GM12891 (cell line): ENCODE data around the gene OR8U1.

Source experiments
- DNase-seq: peaks from one replicate; pipeline ENCODE4 v3.0.0; 2011; ENCODE audit warnings: low spot score; ENCODE audit not compliant: insufficient read length
- FAIRE-seq: peaks from 2 replicates; lab custom pipeline; 2011; peaks lifted over from hg19 to GRCh38; lab: Jason Lieb, UNC
- PAX5 ChIP-seq: IDR thresholded peaks from 2 replicates; pipeline ENCODE4 v1.6.1; 2011; ENCODE audit warnings: low read length, moderate library complexity, mild to moderate bottlenecking; ENCODE audit not compliant: insufficient read depth, severe bottlenecking
- POLR2A ChIP-seq: IDR thresholded peaks from 2 replicates; pipeline ENCODE4 v1.6.1; 2011; ENCODE audit warnings: low read depth, low read length, control low read depth
- POLR2AphosphoS5 ChIP-seq: IDR thresholded peaks from 2 replicates; pipeline ENCODE4 v1.6.1; 2011; ENCODE audit warnings: low read depth, low read length, control low read depth
- POU2F2 ChIP-seq: IDR thresholded peaks from 2 replicates; pipeline ENCODE4 v1.6.1; 2011; ENCODE audit warnings: low read depth, mild to moderate bottlenecking, control low read depth, low read length, moderate library complexity
- SPI1 ChIP-seq: IDR thresholded peaks from 2 replicates; pipeline ENCODE4 v1.6.1; 2011; ENCODE audit warnings: low read depth, low read length, control low read depth
- TAF1 ChIP-seq: IDR thresholded peaks from 2 replicates; pipeline ENCODE4 v1.6.1; 2011; ENCODE audit warnings: low read depth, low read length, control low read depth

OR8U1 gene

DNA sequence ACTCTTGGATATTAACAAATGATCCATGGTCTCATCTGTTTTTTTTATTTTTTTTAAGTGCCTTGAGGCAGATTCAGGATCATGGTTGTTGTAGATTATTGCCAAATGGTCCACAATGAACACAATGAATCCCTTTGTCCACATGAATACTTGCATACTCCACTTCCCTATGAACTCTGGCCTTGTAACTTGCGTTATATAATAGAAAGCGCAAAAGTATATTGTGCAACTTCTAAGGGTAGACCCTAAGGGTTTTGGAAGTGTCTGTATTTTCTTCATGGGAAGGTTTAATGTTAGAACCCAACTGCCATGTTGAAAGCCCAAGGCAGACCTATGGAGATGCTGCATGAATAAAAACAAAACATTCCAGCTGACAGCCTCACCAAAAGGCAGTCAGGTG is 29.0 kb downstream of the OR8U1 start:
- DNase-seq (no peak), FAIRE-seq (no peak)
- no peak for TF ChIP-seq POU2F2
- no peak for TF ChIP-seq POLR2AphosphoS5
- TF ChIP-seq TAF1, result no peak
- TF ChIP-seq PAX5, result no peak
- no peak for TF ChIP-seq SPI1
- no peak for TF ChIP-seq POLR2A

DNA sequence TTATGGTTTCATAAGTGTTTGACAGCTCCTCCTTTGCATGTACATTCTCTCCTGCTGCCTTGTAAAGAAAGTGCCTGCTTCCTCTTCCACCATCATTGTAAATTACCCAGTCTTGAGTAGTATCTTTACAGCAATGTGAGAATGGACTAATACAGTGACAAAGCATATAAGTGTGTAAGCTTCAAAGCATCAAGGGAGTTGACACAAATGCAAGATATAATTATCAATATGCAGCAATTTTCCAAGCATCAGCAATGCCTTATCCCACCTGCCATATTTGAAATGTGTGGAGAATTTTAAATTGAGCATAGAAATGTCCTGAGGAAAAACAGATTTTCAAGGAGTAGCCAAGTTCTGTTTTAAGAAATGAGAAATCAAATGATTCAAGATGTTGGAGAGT is 35.4 kb downstream of the OR8U1 start:
- no peak for DNase-seq
- FAIRE-seq, result no peak
- TF ChIP-seq POU2F2 (no peak), POLR2A (no peak), TAF1 (no peak)

DNA sequence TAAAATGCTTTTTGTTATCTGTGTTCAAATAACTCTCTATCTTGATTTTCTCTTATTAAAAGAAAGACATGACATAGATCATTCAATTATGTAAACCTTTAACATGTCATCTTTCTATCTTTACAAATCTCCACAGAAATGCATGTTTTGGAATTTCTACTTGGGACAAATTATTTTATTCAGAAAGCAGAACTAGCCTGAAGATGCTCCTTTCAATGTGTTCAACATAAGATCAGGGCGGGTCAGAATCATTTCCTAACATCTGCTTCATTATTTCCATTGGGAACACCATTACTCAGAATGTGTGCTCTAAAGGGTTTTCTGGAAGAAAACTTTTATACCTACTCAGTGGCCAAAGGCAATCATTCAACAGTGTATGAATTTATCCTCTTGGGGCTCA is 37.0 kb downstream of the OR8U1 start, which contains the start of gene OR5AL1:
TSS of gene OR5AL1 (plus strand) at position 301 of the 400 bp plus-strand sequence.
- FAIRE-seq (no peak), DNase-seq (no peak)
- TF ChIP-seq PAX5, result no peak
- TF ChIP-seq TAF1, result no peak
- no peak for TF ChIP-seq POLR2AphosphoS5
- no peak for TF ChIP-seq POU2F2
- no peak for TF ChIP-seq SPI1
- no peak for TF ChIP-seq POLR2A
